CD1c-positive myeloid dendritic cell (primary cell): ENCODE results near the gene SFMBT2.

Experiments used
- DNase-seq: peaks from one replicate; pipeline ENCODE4 v3.0.0-alpha.2; 2016; ENCODE audit errors: extremely low spot score

SFMBT2 gene

DNA sequence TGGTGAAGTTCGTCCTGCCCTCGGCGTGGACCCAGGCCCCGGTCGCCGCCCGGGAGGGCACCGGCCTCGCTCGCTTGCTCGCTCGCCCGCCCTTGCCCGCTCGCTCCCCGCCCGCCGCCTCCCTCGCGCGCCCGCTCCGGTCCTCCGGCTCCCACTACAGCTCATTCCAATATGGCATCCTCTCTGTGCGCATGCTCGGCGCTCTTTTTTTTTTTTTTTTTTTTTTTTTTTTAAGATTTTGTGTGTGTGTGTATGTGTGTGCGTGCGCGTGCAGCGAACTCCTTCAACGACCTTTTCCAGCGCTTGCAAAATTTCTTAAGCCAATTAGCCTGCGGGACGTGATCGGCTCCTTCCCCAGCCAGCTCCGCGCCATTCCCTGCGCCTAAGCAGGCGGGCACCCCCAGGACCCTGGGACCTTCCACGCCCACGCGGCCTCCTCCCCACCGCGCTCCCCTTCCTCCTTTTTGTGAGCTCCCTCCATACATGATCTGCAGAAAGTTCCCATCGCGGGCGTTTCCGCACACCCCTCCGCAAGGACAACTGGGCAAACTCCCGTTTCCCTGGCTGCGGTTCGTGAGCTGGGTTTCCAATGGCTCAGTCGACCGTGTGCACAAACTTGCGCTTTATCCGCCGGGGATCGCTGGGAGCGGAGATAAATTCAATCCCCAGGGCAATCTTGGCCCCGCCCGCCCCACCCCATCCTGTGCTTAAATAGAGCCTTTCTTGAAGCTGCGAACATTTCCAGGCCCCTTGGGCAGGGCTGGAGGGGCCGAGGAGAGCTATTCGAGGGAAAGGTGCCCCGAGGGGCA, at the start of gene SFMBT2:
Gene SFMBT2, minus strand, starts transcription at position 173 of the 809 bp plus-strand sequence. CDS start 29,136 bp downstream, outside the sequence.
- DNase-seq, result peak; percentile 83

DNA sequence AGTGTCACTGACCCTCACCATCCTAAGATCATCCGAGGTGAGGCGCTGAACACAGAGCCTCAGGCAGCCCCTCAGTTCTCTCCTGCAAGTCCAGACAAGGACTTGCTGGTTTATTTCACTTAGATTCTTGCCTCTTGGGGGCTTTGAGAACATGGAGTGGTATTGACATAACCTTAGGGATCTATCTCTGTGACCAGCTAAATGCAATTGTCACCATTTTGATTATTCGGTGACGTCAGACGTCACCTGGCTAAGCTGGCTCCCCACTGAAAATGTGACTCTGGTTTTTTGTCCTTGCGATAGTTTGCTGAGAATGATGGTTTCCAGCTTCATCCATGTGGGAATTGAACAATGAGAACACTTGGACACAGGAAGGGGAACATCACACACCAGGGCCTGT, 49.2 kb upstream of the SFMBT2 start:
- DNase-seq, result no peak

DNA sequence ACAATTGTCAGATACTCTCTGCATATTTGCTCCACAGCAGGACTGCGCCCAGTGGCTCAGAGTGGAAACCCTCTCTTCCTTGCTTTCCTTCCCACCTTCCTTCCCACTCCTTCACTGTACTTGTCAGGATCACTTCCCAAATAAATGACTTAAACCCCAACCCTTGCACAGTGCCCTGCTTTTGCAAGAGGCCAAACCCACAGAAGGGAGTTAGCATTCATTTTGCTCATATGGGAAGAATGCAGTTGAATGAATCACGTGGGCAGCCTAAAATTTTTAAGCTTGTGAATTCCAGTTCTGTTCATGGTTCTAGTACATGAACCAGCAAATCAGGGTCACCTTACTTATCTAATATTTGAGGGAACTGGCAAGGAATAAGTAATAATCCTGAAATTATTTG, 47.7 kb upstream of the SFMBT2 start:
- DNase-seq, result peak; percentile 56

DNA sequence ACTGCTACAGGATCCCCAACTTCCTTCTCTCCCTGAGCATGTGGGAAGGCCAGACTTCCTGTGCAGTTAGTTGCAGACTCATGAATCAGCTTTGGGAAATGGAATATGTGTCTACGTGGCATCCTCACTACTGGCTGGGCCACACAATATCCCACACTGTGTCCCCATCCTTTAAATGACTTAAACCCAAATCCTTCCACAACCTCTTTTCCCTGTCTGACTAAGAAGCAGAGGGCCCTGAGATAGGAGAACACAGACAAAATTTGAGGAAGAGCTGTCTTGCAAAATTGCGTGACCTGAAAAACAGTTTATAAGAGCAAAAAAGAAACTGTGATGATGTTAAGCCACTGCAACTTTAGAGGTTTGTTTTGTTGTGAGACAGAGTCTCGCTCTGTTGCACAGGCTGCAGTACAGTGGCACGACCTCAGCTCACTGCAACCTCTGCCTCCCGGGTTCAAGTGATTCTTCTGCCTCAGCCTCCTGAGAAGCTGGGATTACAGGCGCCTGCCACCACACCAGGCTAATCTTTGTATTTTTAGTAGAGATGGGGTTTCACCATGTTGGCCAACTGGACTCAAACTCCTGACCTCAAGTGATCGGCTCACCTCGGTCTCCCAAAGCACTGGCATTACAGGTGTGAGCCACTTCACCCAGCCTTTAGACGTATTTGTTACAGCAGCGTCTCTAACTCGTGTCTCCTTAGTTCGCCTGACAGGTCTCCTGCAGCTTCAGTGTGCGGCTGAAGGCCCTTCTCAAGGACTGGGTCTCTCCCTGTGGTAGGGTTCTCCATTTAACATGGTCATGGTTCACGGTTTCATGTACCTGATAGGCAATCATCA, 46.9 kb upstream of the SFMBT2 start:
- DNase-seq, result peak; percentile 91

DNA sequence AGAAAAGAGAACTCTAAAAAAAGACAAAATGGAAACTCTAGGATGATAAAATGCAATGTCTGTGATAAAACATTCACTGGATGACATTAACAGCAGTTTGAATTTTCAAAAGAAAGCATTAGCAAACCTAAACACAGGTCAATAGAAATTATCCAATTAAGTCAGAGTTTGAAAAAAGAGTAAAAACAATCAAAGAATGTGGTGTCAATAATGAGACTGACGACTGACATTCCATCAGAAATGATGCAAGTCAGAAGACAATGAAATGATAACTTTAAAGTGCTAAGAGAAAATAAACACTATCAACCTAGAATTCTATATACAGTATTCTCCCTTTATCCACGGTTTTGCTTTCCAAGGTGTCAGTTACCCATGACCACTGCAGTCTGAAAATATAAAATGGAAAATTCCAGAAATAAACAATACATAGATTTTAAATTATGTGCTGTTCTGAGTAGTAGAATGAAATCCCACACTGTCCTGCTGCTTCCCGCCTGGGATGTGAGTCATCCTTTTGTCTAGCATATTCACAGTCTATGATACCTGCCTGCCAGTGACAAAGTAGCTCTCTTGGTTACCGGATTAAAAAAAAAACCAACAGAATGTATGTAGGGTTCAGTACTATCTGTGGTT, 38.3 kb upstream of the SFMBT2 start:
- no peak for DNase-seq

DNA sequence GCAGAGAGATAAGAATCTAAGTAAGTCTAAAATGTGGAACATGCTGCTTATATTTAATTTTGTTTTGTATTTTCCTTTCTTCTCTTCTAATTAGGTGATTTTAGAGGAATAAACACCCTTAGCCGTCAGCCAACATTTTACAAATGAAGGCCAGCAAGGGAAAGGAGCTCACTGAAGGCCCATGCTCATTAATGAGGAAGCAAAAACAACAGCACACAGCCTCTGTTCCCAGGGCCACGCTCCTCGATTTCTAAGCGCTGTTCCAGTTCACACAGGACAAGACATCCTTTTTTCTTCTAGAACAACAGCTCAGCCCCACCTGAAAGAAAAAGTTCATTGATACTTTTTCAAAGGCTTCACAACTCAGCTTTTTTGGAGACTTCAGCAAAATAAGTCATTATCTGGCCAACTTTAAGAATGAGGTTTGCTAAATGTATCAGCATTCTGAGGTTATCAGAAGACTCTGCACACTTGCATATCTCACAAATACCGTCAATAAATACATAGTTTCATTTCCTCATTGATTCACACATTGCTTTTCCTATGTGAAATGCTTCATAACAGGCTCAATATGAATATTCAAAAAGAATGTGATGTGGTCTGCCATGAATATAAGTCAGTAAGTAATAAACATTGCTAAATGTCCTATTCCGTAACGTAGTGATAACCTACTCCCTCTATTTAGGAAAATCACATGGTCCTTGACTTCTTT, 34.8 kb upstream of the SFMBT2 start:
- DNase-seq, result peak; percentile 46

DNA sequence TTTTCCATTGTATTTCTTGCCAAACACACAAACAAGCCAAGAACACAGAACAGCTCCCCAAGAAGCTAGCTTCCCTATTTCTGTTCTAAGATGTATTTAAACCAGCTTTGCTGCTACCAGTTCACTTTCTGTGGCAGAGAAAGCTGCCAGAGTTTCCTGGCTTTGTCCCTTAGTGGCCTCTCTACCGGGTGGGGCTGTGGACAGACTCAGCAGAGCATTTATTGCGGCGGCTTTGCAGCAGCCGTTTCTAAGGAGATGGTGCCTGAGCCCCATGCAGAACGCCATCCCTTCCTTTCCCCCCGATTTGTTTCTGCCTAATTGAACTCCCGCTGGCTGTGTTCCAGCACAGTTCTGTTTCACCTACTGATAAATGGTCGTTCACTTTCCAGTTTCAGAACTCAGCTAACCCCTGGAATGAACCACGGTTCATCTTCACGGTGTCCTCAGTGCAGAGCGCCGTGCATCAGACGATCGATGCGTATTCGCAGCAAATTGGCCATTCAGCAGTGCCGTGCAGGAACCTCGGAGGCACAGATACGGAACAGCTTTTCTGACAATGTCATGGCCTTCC, 33.8 kb upstream of the SFMBT2 start:
- DNase-seq, result peak; percentile 19

DNA sequence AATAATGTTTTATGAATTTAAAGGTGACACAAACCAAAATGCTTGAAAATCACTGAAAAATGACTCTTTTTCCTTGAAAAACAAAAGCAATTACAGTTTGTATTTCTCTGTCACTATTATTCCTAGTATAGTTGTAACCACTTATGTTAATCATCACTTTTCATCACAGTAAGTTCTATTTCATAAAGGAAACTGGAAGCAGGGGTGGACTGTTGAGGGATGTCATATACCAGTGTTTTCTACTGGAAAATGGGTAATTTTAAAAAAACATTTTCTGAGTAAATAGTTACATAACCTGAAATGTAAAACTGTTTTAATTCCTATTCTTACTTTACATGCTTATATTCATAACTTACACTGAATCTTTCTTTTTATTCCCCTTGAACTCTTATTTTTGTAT, 32.2 kb upstream of the SFMBT2 start:
- no peak for DNase-seq

DNA sequence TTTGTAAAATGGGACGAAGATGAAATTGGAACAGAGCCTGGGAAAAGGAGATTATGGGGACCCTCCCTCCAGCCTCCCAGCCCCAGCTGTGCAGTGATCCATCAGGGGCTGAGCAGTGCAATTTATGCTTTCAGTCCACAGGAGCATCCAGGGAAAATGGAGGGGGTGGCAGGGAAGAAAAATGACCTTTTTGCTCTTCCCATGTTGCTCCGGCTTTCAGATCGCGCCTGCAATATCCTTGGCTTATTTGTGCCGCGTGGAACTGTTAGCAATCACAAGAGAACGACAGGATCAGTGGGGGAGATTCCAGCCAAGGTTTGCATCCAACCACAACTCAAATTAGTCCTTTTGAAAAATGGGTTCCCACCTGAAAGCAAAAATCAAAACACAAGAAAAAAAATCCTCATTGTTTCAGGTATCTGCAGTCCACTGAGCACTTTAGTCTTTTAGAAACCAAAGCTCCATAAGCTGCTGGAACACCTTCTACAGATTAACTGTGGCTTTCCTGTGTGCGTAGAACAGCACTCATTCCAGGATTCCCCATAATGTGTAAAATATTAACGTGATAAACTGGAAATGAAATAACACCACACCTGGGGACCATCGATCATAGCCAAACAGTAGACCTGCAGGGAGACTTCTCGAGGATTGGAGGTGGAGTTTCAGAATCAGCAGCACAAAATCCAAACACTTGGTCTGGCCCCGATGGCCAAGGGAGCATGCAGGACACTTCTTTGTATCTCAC, 30.7 kb upstream of the SFMBT2 start:
- DNase-seq, result no peak

DNA sequence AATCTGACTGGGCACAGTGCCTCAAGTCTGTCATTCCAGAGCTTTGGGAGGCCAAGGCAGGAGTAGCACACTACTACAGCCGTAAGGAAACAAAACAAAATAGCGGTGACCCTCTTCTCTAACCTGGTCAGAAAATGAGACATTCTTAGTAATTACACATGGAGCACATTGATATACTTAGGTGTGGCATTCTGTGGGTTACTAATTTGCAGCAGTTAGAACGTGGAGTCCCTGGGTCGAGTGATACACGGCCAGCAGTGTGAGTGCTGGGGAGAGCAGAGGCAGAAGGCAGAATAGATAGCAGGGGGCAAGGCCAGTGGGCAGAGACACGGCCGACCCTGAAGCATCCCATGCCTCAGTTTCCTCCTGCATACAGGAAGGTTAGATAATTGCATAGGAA, 28.9 kb upstream of the SFMBT2 start:
- no peak for DNase-seq

DNA sequence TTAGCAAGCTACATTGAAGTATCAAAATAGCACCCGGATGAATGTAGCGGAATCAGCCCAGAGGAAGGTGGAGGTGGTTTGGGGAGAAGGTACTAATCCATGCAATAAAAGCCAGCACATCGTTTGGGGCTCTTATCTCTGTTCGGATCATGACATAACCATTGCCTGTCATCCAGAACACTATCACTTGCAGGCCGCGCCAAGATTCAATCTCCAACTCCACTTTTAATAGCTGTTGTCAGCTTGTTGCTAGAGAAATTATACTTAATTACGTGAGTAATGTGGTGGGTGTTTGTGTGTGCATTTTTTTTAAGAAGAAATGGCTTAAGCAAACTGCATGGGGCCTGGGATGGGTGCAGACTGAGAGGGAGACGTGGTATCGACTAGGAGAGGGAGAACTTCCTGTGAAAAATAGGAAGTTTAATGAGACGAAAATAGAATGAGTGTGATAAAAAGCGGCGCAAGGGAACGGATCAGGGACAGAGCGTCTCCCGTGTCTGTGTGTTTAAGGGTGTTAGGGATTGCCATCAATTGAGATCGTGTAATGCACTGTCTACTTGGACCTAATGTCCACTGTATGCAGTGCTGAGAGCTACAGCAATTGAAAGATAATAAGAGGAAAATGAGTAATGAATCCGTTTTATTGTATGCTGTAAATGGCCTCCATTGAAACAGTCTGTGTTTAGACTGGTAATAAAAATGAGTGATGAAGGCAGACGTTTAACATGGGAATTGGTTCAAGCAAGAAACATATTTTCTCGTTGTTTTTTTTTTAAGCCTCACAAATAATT, 27.6 kb upstream of the SFMBT2 start:
- DNase-seq, result no peak

DNA sequence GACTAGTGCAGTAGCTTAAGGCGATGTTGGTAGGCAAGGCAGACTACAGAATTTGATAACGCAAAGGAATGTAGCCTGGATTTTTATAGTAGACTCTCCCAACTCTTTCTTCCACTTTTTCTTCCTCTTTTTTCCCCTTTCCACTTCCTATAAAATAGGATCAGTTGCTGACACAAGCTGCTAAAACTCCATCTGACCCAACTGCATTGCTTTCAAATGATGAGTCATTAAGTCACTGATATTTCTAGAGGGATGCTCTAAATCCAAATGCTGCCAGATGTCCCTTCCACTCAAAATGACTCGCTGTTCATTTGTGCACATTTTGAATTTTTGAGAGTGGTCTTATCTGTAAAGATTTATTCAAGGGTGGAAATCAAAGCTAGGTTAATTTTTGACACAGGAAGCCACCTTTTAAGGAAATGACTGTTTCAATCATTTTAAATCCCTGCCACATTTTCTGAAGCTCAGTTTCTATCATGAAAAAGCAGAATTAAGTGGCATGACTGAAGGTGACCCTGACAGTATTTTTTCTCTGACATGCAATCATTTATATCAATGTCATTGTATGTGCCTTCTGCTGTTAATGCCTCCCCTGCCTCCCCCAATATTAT, 25.8 kb upstream of the SFMBT2 start:
- peak; percentile 60 for DNase-seq

DNA sequence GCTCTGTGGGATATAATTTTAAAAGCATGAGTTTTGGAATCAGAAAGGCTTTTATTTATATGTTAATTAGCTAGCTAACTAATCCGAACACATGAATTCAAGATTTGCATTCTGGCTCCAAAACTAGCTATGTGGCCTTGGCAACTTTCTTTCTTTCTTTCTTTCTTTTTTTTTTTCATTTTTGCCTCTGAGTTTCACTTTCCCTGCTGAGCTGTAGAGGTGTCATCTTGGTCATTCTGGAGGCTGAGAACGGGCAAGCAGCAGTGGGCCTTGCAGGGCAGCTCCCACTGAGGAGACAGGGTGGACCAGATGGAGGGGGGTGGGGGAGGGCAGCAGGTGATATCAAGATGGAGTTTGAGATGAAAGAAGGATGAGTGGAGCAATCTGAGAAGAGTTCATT, 24.8 kb upstream of the SFMBT2 start:
- DNase-seq, result no peak

DNA sequence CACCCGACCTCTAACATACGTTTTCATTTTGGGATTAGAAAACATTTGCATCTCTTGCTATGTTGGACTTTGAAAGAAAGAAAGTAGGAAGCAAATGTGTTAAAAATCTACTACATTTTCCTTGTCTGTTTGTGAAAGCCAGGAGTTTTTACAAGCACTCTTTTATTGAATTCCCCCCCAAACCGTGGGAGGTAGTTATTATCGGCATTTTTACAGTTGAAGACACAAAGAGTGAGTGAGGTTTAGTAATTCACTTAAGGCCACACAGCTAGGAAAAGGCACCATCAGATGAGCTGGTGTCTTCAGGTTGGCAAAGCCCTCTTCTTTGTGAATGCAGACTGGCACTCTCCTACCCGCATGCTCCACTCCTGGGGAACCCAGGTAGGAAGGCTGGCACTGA, 23.5 kb upstream of the SFMBT2 start:
- no peak for DNase-seq

DNA sequence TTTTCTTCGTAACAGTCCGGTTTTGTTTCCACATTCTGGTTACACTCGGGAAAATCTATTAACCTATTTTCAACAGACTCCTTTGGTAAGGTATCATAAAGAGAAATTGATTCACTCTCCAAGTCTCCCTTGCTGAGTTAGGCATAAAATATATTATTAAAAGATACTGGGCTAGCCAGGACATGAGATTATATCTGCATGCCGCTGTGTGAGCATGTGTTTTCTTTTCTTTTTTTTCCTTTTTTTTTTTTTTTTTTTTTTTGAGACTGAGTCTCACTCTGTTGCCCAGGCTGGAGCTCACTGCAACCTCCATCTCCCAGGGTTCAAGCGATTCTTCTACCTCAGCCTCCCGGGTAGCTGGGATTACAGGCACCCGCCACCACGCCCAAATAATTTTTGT, 23.0 kb upstream of the SFMBT2 start:
- no peak for DNase-seq

DNA sequence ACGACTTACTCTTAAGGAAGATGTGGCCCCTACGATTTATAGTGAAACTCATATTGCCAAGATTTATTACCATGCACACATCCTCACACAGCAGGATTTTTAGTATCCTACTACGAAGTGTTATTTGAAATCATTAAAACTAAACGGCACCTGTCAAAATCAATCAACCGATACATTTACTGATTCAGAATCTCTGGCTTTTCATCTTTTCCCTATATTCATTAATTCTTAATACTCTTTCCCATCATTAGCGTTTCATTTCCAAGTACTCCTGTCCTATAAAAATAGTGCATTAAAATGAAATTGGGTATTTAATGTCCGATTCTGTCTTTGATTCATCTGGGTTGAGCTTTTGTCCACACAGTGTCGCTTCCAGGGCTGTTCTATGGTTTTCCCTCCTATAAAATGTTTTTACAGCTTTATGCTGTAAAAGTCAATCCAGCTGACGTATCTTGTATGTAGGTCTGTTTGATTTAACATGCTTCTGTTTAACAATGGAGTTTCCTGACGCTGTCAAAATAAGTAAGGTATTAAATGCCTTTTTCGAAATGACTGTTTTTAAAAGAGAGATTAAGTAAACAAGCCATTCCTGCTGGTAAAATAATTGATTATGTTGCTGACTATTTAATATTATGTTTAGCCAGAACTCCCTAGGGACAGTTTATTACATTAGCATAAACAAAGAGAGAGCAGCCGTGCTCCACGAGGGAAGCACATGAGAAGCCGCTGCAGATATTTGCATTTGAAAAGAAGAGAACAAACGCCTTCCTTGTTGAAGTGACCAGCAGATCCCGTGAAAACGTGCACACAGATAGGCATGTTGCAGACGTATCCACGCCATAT, 22.3 kb upstream of the SFMBT2 start:
- no peak for DNase-seq

DNA sequence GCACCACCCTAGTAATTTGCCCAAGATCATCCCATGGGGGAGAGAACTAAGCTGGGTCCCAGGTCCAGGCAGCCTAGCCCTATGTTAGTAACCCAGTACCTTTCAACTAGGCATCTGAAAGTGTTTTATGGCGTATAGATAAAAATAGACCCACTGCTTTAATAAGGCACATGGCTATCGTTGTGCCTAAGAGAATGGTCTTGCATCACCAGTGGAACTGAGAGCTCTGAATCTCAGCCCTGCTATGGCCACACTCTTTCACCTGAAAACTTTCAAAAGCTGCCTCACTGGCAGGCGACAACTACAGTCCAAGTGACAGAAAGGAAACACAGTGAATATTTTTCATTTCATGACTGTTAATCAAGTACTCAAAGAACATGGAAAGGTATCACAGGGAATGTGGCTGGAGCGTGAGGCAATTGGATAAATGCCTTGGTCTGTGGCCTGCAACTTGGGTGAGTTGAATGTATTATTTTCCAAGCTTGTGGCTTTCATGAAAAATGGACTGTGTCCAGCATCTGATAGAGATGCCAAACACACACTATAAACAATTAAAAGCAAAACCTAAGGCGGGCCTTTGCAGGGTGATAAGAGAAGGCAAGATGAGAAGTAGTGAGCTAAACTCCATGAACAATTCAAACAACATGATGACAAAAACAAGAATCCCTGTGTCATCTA, 18.0 kb upstream of the SFMBT2 start:
- DNase-seq, result no peak

DNA sequence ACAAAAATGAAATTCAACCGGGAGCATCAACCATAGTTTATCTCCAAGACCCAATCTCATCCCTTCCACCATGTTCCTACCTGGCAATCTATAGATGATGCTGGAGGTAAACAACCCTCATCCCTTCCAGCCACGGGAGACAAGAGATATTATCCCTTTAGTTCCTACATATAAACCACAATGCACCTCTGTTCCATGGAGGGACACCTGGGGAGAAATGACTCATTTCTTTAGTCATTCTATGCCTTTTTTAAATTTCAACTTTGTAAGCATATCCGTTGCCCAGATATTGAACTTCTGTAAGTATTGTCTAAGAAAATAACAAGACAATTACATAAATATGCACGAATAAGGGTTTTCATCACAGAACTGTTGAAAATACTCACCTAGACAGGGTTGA, 15.5 kb upstream of the SFMBT2 start:
- DNase-seq, result no peak
